T-helper 22 cell (primary cell): ENCODE measurements around the gene RSPH1.

Experiments used
- DNase-seq: peaks from one replicate; pipeline ENCODE4 v3.0.0-alpha.2; 2020; ENCODE audit warnings: low read depth

The RSPH1 gene

GRCh38 chr21:42496120-42496838 is at the start of gene RSPH1:
RSPH1 (minus strand) TSS chr21:42496224; CDS start chr21:42496186, 38 bp downstream.
- peak; percentile 99 for DNase-seq

GRCh38 chr21:42545745-42546144 is 49.7 kb upstream of the RSPH1 start:
- DNase-seq = no peak

DNA sequence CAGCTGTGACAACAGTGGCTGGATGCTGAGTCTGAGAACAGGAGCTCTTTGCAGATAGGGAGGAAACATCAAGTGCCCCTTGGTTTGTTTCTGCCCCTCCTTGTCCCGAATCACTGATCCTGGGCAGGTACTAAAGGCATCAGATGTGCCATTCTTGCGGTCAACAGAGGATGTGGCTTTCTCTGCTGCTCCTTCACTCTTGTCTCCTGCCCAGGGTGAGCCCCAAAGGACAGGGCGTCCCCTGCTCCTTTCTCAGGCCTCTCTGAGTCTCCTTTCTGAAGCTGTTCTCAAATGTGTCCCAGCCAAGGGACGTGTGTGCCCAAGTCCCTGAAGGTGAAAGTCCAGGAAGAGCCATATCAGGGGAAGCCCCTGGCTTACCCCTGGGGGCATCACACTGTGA is 49.3 kb upstream of the RSPH1 start:
- DNase-seq = no peak

DNA sequence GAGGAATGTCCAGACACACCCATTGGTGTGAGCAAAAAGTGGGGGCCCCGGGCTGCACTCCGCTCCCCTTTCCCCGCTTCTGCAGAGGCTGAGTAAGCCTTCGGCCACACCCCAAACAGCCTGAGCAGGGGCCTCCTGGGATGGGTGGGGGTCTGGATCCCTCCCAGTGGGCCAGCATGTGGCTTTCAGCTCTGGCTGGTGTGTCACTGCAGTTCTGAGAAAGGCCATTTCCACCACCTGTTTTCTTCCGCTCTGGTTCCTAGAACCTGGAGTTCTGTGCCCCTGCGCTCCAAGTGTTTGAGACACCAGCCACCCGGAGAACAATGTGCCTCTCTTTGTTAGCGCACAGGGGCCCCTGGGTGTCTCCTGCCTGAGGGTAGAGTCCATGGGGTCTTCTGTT is 48.5 kb upstream of the RSPH1 start:
- no peak for DNase-seq

DNA sequence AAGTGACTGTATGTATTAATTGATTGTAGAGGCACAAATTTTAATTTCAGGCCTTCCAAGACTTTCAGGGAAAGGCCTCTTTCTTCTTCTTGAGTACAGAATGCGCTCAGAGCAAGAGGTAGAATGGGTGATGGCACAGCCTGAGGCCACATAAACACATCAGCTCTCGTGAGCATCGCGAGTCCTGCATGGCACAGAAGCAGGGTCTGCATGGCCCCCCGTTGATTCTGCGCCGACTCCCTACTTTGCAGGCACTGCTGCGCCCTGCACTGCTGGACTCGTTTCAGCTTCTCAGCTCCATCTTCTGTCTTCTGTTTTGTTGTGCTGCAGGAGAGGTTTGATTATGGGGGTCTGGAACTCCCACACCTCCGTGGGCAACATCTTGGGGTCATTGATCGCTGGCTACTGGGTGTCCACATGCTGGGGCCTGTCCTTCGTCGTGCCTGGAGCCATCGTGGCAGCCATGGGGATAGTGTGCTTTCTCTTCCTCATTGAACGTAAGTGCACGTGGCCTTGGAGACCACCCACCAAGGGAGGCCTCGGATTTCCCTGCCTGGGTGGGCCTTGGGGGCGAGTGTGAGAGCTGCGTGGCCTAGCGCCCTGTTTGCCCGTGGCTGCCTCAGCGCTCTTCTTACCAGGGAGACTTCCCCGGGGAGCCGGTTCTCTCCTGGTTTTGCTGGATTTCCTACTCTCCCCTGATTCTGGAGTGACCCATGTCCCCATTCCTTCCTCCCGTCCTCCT is 47.3 kb upstream of the RSPH1 start:
- no peak for DNase-seq

- no peak for DNase-seq
These were observed 46.6 kb upstream of the RSPH1 start for GRCh38 chr21:42542596-42542995.

GRCh38 chr21:42542196-42542595 is 46.2 kb upstream of the RSPH1 start:
- no peak for DNase-seq

DNA sequence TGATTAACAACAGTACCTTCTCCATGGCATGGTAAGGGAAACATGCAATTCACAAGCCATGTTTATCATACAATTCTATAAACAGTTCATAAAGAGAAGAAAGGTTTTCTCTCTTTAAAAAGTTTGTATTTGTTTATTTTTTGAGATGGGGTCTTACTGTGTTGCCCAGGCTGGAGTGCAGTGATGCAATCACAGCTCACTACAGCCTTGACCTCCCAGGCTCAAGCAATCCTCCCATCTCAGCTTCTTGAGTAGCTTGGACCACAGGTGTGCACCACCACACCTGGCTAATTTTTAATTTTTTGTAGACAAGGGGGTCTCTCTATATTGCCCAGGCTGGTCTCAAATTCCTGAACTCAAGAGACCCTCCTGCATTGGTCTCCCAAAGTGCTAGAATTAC is 45.6 kb upstream of the RSPH1 start:
- no peak for DNase-seq

GRCh38 chr21:42541174-42541573 is 45.1 kb upstream of the RSPH1 start:
- no peak for DNase-seq

DNA sequence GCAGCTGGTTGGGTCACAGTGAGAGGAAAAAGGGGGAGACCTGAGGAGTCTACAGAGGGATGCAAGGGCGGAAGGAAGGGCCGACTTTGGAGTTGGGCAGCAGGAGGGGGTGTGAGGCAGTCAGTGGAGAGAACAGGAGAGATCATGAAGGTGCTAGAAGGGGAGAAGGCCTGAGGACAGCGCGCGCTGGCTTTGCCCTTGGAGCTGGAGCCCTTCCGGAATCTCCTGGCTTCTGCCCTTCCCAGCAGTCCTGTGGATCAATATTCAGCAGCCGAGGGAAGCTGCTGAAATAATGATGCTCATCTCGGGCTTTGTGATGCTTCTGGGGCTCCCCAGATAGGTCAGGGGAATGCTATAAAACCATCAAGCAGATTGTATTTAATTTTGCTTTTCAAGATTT is 44.4 kb upstream of the RSPH1 start:
- DNase-seq = no peak

DNA sequence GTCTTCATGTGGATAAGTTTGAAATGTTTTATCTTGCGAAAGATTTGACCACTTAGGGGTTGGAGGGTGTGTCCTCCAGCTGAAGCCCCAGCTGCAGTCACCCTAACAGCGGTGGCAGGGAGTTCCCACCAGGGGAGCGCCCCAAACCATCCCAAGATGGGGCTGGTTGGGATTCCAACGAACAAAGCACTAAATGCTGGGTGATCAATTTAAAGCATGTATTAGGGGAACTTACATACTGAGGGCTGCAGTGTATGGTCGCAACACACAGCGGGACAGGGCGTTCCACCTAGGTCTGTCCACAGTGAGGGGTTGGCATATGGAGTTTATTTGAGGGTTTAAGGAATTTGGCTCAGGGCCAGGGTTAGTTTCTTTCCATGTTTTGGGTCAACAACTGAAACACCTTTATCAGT is 43.9 kb upstream of the RSPH1 start:
- no peak for DNase-seq

DNA sequence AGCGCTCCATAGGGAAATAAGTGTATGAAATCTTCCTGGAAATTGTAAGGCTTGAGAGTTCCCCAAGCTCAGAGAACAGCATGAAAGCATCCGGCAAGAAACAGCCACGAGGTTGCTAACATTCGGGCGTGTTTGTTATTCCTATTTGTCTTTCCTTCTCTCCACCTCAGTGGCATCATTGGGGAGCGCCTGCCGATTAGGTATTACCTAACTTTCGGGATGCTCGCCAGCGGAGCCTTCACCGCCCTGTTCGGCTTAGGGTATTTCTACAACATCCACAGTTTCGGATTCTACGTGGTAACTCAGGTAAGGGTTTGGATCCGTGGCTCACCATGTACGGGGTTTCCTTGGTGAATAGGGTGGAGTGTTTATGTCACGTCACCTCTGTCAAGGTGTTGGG is 43.3 kb upstream of the RSPH1 start:
- no peak for DNase-seq

- DNase-seq = no peak
These were observed 42.7 kb upstream of the RSPH1 start for GRCh38 chr21:42538479-42539275.

GRCh38 chr21:42537106-42537742 is 41.2 kb upstream of the RSPH1 start:
- DNase-seq = no peak

- no peak for DNase-seq
These were observed 40.6 kb upstream of the RSPH1 start for GRCh38 chr21:42536601-42537000.

GRCh38 chr21:42535602-42536171 is 39.7 kb upstream of the RSPH1 start:
- DNase-seq = no peak

- DNase-seq = no peak
These were observed 38.7 kb upstream of the RSPH1 start for GRCh38 chr21:42534421-42535378.

GRCh38 chr21:42533963-42534355 is 37.9 kb upstream of the RSPH1 start:
- DNase-seq = no peak

DNA sequence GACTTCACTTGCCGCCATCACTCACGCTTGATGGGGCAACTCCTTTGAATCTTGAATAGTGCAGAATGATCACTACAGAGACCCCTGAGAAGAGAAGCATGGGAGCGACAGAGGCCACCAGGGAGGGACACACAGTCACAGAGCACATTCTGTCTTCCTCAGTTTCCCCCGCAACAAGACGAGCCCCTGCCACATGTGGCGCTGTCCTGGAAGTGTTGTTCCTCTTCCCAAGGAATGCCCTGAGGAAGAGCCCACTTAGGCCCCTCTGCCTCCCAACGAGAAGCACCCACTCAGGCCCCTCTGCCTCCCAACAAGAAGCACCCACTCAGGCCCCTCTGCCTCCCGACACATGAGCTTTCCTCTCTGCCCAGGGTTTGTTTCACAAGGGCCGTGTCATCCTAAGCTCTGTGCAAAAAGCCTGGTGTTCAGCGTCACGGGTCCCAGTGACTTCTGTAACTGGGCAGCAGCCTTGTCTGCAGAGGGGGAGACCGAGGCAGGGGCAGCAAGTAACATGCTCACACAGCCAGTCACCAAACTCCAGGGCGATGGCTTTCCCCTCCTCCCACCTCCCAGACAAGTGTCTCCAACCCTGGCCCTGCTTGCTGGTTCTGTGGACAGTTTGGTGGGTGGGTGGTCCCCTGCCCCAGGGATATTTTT is 37.4 kb upstream of the RSPH1 start:
- no peak for DNase-seq

DNA sequence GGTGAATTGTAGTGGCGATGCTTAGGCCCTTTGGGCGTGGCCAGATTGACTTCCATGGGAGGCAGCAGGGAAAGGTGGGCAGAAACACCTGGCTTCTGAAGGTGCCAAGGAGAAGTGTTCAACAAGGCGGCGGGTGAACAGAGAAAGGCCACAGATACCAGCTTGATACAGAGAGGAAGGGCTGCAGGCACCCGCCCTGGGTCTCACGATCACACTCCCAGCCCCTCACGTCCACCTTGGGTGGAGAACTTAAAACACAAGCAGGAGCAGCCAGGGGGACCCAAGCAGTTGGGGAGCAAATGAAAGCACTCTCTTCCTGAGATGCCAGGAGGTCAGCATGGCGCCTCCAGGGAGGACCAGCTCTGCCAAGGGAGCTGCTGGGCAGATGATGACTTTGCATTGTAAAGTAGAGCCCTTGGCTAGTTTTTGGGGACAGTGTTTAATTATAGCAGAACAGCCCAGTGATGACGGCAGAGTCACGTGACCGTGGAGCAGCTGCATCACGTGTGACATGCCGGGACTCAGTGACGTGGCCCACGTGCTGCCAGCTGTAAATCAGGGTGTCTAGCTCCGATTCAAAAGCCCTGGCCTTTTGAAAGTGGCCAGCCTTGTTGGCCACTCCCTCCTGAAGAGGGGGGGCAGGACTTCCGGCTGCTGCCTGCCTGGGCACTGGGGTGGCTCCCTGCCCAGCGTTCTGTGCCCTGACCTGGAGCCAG is 36.6 kb upstream of the RSPH1 start:
- DNase-seq = no peak
